GM23338 (cell line): ENCODE results near the gene GIPC1. TPM values are rescaled to one million over a fixed set of nuclear protein-coding genes. Genes with fewer than 3 reads are reported as not detected.
A peak's percentile ranks its signal among the peaks of the same experiment; 100 is the strongest.

Experiments
- ATAC-seq: fragments of 200-7000 bp; cut with Tn5 transposase; 3 replicates; pipeline ENCODE4 v1.9.1; 2020
- DNase-seq: peaks from one replicate; pipeline ENCODE4 v3.0.0-alpha.2; 2015; ENCODE audit warnings: low spot score
- H2AFZ ChIP-seq: fragments of 200-600 bp; sonication (generic); 2 replicates; pipeline ENCODE4 v1.8.0; 2016; ENCODE audit warnings: antibody characterized with exemption, mild to moderate bottlenecking, moderate library complexity
- H3F3A ChIP-seq: fragments of 200-600 bp; sonication (generic); replicated peaks from 2 replicates; pipeline ENCODE4 v1.8.0; 2017; ENCODE audit warnings: antibody characterized with exemption, mixed run types, low read depth
- H3K27ac ChIP-seq: fragments of 200-600 bp; sonication (generic); 2 replicates; pipeline ENCODE4 v1.6.1; 2016; ENCODE audit warnings: low read depth
- H3K27me3 ChIP-seq: fragments of 200-600 bp; sonication (generic); 2 replicates; pipeline ENCODE4 v1.8.0; 2016; ENCODE audit warnings: mild to moderate bottlenecking, mixed run types, moderate library complexity; ENCODE audit not compliant: insufficient read depth
- H3K36me3 ChIP-seq: fragments of 200-600 bp; sonication (generic); 2 replicates; pipeline ENCODE4 v1.8.0; 2016; ENCODE audit warnings: mild to moderate bottlenecking; ENCODE audit not compliant: insufficient read depth
- H3K4me1 ChIP-seq: fragments of 200-600 bp; sonication (generic); 2 replicates; pipeline ENCODE4 v1.8.0; 2016; ENCODE audit warnings: mild to moderate bottlenecking, moderate library complexity; ENCODE audit not compliant: insufficient read depth
- H3K4me2 ChIP-seq: fragments of 200-600 bp; sonication (generic); 2 replicates; pipeline ENCODE4 v1.7.1; 2017; ENCODE audit warnings: mixed run types
- H3K4me3 ChIP-seq: fragments of 200-600 bp; sonication (generic); 2 replicates; pipeline ENCODE4 v1.6.1; 2016; ENCODE audit warnings: mixed run types
- H3K79me2 ChIP-seq: fragments of 200-600 bp; sonication (generic); replicated peaks from 2 replicates; pipeline ENCODE4 v1.8.0; 2017; ENCODE audit warnings: mild to moderate bottlenecking; ENCODE audit not compliant: insufficient read depth
- H3K9me2 ChIP-seq: fragments of 200-600 bp; sonication (generic); 2 replicates; pipeline ENCODE4 v1.8.0; 2017; ENCODE audit not compliant: insufficient read depth
- H4K20me1 ChIP-seq: fragments of 200-600 bp; sonication (generic); replicated peaks from 2 replicates; pipeline ENCODE4 v1.8.0; 2017; ENCODE audit warnings: mild to moderate bottlenecking; ENCODE audit not compliant: insufficient read depth
- H3K27ac Mint-ChIP-seq: 2 replicates; pipeline ENCODE4 v1.8.0; 2020; ENCODE audit warnings: inconsistent platforms, mild to moderate bottlenecking, moderate library complexity, mixed read lengths
- H3K27me3 Mint-ChIP-seq: 3 replicates; pipeline ENCODE4 v1.8.0; 2022; ENCODE audit warnings: low read depth, mild to moderate bottlenecking, moderate library complexity, mixed read lengths, inconsistent platforms; ENCODE audit not compliant: insufficient read depth, poor library complexity
- H3K36me3 Mint-ChIP-seq: 3 replicates; pipeline ENCODE4 v1.8.0; 2021; ENCODE audit warnings: low read depth, mild to moderate bottlenecking, inconsistent platforms, moderate library complexity, mixed read lengths
- H3K4me1 Mint-ChIP-seq: 3 replicates; pipeline ENCODE4 v1.8.0; 2020; ENCODE audit warnings: mild to moderate bottlenecking, inconsistent platforms, mixed read lengths
- H3K4me3 Mint-ChIP-seq: 3 replicates; pipeline ENCODE4 v1.8.0; 2021; ENCODE audit warnings: moderate library complexity, mild to moderate bottlenecking, inconsistent platforms, mixed read lengths
- H3K9me3 Mint-ChIP-seq: 3 replicates; pipeline ENCODE4 v1.8.0; 2020; ENCODE audit warnings: moderate library complexity, mild to moderate bottlenecking, inconsistent platforms, mixed read lengths
- CREB1 ChIP-seq: fragments of 250-450 bp; sonication (Bioruptor Pico); IDR thresholded peaks from 2 replicates; pipeline ENCODE4 v1.5.0; 2020; ENCODE audit warnings: low read depth, mild to moderate bottlenecking, moderate library complexity
- EZH2phosphoT487 ChIP-seq: fragments of 200-600 bp; sonication (generic); IDR thresholded peaks from one replicate; pipeline ENCODE4 v1.8.1; 2018; ENCODE audit warnings: antibody characterized with exemption; ENCODE audit not compliant: unreplicated experiment
- JUNB ChIP-seq: IDR thresholded peaks from one replicate; pipeline ENCODE4 v1.6.1; 2016; ENCODE audit warnings: antibody characterized with exemption; ENCODE audit not compliant: unreplicated experiment
- POLR2AphosphoS5 ChIP-seq: IDR thresholded peaks from 2 replicates; pipeline ENCODE4 v1.6.1; 2016; ENCODE audit warnings: antibody characterized with exemption, low read depth
- ZNF331 ChIP-seq: fragments of 250-450 bp; sonication (Bioruptor Pico); IDR thresholded peaks from 2 replicates; pipeline ENCODE4 v1.5.0; 2020; ENCODE audit warnings: low read depth, mild to moderate bottlenecking, moderate library complexity
- polyA plus RNA-seq: library from polyadenylated mRNA; unstranded; fragments of >200 nt; fragmentation: Nextera tagmentation; extraction: Ambion mirVana; gene quantifications from 2 replicates; pipeline ENCODE4 v1.2.1, GENCODE V29; 2016
- total RNA-seq: library from RNA; depleted of rRNA; stranded (reverse); fragments of >200 nt; shearing (Covaris generic); gene quantifications from 2 replicates; pipeline ENCODE4 v1.2.3, GENCODE V29; 2014
- TF ChIP-seq, protein P1 (sequence below), 2 experiments: fragments of 200-600 bp in 1 of 2; sonication (generic) in 1 of 2; conservative IDR thresholded peaks; 2 replicates each; pipeline versions ENCODE4 v1.5.1 to v1.6.1; 2016 to 2017; ENCODE audit warnings: antibody characterized with exemption in 2 of 2, low read depth in 2 of 2, mild to moderate bottlenecking in 2 of 2, moderate library complexity in 1 of 2
- TF ChIP-seq, protein P2 (sequence below): IDR thresholded peaks from 2 replicates; pipeline ENCODE4 v1.6.1; 2016; ENCODE audit warnings: antibody characterized with exemption

GIPC1 gene
- total and polyA plus RNA-seq, 2 experiments from 2014 or later: 51.6 to 106 TPM

DNA sequence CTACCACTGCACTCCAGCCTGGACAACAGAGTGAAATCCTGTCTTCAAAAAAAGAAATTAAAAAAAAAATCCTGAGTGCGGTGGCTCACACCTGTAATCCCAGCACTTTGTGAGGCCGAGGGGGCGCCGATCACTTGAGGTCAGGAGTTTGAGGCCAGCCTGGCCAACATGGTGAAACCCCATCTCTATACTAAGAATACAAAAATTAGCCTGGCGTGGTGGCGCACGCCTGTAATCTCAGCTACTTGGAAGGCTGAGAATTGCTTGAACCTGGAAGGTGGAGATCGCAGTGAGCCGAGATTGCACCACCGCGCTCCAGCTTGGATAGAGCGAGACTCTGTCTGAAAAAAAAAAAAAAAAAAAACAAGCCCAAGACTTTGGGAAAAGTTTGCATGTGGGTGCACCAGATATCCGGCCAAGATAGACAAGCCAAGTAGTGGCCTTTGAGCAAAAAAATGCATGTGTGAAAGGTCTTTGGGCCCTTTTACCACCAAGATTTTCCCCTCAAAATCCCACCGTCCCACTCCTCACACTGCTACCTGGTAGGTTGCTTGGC, 16.6 kb upstream of the GIPC1 start:
- ATAC-seq: no peak
- H3F3A ChIP-seq: peaks cover 29% of the 10 kb centered on the region; the same call in 1 of the 2 replicates
- no peak for DNase-seq
- no peak overlapping the region for H2AFZ ChIP-seq
- peaks cover 3% of the 10 kb centered on the region for H3K36me3 ChIP-seq
- H3K27me3 ChIP-seq: no peaks in the 10 kb centered on the region
- H3K79me2 ChIP-seq: peaks cover 24% of the 10 kb centered on the region
- H3K27ac ChIP-seq: no peak overlapping the region
- no peak overlapping the region for H3K4me3 ChIP-seq
- Mint-ChIP-seq H3K27ac (no peak overlapping the region), H3K36me3 (peaks cover 34% of the 10 kb centered on the region), H3K9me3 (no peaks in the 10 kb centered on the region; the same call in 2 of the 3 replicates), H3K4me3 (no peak overlapping the region), H3K27me3 (peaks cover 17% of the 10 kb centered on the region), H3K4me1 (peaks cover 25% of the 10 kb centered on the region)
- H3K4me1 ChIP-seq: peaks cover 11% of the 10 kb centered on the region; the same call in 1 of the 2 replicates
- H4K20me1 ChIP-seq: peaks cover 24% of the 10 kb centered on the region; the same call in 1 of the 2 replicates
- H3K4me2 ChIP-seq: no peak overlapping the region
- no peak for TF ChIP-seq EZH2phosphoT487
- no peaks in the 10 kb centered on the region for H3K9me2 ChIP-seq

DNA sequence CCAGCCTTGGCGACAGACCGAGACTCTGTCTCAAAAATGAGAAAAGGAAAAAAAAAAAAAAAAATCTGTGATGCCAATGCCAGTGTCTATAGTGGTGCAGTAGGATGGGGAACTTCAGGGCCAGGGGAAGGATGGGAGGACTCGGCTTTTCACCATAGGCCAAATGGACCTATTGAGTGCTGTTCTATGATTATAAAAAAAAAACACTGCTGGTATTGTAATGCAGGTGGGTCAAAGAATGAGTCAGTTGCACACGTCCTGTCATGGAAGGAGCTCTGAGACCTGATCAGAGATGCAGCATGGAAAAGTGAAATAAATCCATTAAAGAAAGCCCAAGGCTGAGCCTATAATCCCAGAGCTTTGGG, 15.3 kb upstream of the GIPC1 start:
- TF ChIP-seq, protein P1, sequence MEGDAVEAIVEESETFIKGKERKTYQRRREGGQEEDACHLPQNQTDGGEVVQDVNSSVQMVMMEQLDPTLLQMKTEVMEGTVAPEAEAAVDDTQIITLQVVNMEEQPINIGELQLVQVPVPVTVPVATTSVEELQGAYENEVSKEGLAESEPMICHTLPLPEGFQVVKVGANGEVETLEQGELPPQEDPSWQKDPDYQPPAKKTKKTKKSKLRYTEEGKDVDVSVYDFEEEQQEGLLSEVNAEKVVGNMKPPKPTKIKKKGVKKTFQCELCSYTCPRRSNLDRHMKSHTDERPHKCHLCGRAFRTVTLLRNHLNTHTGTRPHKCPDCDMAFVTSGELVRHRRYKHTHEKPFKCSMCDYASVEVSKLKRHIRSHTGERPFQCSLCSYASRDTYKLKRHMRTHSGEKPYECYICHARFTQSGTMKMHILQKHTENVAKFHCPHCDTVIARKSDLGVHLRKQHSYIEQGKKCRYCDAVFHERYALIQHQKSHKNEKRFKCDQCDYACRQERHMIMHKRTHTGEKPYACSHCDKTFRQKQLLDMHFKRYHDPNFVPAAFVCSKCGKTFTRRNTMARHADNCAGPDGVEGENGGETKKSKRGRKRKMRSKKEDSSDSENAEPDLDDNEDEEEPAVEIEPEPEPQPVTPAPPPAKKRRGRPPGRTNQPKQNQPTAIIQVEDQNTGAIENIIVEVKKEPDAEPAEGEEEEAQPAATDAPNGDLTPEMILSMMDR (conservative IDR thresholded peaks at IDR 0.05; ENCODE audit: low read depth in 2 of 2): no peak
- TF ChIP-seq CREB1: no peak
- peaks cover 11% of the 10 kb centered on the region for H3K79me2 ChIP-seq
- peaks cover 15% of the 10 kb centered on the region; the same call in 1 of the 2 replicates for H4K20me1 ChIP-seq
- H3K4me1 ChIP-seq: peaks cover 4% of the 10 kb centered on the region; the same call in 1 of the 2 replicates
- ATAC-seq: no peak
- Mint-ChIP-seq H3K9me3 (no peaks in the 10 kb centered on the region; the same call in 2 of the 3 replicates), H3K4me1 (peaks cover 13% of the 10 kb centered on the region), H3K36me3 (peaks cover 22% of the 10 kb centered on the region), H3K27ac (peak overlapping the region; percentile 14; the same call in 1 of the 2 replicates), H3K4me3 (no peak overlapping the region), H3K27me3 (peaks cover 17% of the 10 kb centered on the region)
- no peak for DNase-seq
- H3K4me2 ChIP-seq: no peak overlapping the region
- no peaks in the 10 kb centered on the region for H3K27me3 ChIP-seq
- peaks cover 1% of the 10 kb centered on the region for H3K36me3 ChIP-seq
- H3K9me2 ChIP-seq: no peaks in the 10 kb centered on the region
- H3K4me3 ChIP-seq: no peak overlapping the region
- H3F3A ChIP-seq: peaks cover 29% of the 10 kb centered on the region; the same call in 1 of the 2 replicates
- H3K27ac ChIP-seq: no peak overlapping the region
- no peak overlapping the region for H2AFZ ChIP-seq

DNA sequence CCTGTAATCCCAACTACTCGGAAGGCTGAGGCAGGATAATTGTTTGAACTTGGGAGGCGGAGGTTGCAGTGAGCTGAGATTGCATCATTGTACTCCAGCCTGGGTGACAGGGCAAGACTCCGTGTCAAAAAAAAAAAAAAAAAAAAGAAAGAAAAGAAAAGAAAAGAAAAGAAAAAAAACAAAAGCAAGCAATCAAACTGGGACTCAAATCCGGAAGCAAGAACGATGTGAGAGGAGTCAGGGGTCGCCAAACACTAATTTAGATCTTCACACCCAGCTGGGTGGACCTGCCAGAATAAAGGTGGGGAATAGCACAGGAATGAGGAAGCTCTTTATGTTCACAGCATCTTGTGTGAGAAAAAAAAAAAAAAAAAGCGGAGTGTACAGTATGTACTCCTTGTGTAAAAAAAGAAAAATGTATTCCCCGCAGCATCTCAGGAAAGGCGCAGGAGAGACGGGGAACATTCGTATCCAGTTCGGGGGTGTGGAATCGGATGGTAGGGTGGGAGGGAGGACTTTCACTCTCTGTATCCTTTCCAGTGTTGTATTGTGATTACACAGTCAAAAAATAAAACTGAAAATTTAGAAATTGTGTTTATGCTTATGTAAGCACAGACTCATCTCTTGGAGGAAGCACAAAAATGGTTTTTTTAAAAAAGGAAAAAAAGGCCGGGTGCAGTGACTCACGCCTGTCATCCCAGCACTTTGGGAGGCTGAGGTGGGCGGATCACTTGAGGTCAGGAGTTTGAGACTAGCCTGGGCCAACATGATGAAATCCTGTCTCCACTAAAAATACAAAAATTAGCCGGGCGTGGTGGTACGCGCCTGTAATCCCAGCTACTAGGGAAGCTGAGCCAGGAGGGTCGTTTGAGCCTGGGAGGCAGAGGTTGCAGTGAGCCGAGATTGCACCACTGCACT, 14.6 kb upstream of the GIPC1 start:
- Mint-ChIP-seq H3K4me3 (no peak overlapping the region), H3K27ac (peak overlapping the region; percentile 14; the same call in 1 of the 2 replicates), H3K9me3 (no peaks in the 10 kb centered on the region), H3K36me3 (peaks cover 15% of the 10 kb centered on the region), H3K4me1 (peaks cover 13% of the 10 kb centered on the region), H3K27me3 (peaks cover 15% of the 10 kb centered on the region)
- H3F3A ChIP-seq: peaks cover 28% of the 10 kb centered on the region; the same call in 1 of the 2 replicates
- H3K4me1 ChIP-seq: peaks cover 5% of the 10 kb centered on the region; the same call in 1 of the 2 replicates
- no peaks in the 10 kb centered on the region for H3K9me2 ChIP-seq
- peaks cover 5% of the 10 kb centered on the region; the same call in 1 of the 2 replicates for H3K79me2 ChIP-seq
- H3K36me3 ChIP-seq: no peaks in the 10 kb centered on the region; the same call in 1 of the 2 replicates
- H2AFZ ChIP-seq: no peak overlapping the region
- ATAC-seq (no peak), DNase-seq (no peak)
- peaks cover 13% of the 10 kb centered on the region; the same call in 1 of the 2 replicates for H4K20me1 ChIP-seq
- no peak overlapping the region for H3K27ac ChIP-seq
- no peak overlapping the region for H3K4me2 ChIP-seq
- H3K4me3 ChIP-seq: no peak overlapping the region
- no peaks in the 10 kb centered on the region for H3K27me3 ChIP-seq
- TF ChIP-seq JUNB (no peak), ZNF331 (no peak), POLR2AphosphoS5 (no peak)
- TF ChIP-seq, protein P2, sequence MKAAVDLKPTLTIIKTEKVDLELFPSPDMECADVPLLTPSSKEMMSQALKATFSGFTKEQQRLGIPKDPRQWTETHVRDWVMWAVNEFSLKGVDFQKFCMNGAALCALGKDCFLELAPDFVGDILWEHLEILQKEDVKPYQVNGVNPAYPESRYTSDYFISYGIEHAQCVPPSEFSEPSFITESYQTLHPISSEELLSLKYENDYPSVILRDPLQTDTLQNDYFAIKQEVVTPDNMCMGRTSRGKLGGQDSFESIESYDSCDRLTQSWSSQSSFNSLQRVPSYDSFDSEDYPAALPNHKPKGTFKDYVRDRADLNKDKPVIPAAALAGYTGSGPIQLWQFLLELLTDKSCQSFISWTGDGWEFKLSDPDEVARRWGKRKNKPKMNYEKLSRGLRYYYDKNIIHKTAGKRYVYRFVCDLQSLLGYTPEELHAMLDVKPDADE: no peak
